ENCODE data around the gene PRKCE.

The PRKCE gene

GRCh38 chr2:45786836-45787357 lies 135.4 kb downstream of the PRKCE start:
- TF ChIP-seq CTCF (conservative IDR thresholded peaks at IDR 0.05; ENCODE audit: low read depth, low read length), result no peak
- H3K4me3 ChIP-seq (ENCODE audit: low read length), result no peak overlapping the region
- no peak for DNase-seq (ENCODE audit: low read depth)

- no peak overlapping the region for H3K4me3 ChIP-seq (ENCODE audit: low read length)
- no peak for DNase-seq (ENCODE audit: low read depth)
- no peak for TF ChIP-seq CTCF (conservative IDR thresholded peaks at IDR 0.05; ENCODE audit: low read depth, low read length)
Measured at GRCh38 chr2:45788401-45788800, 136.9 kb downstream of the PRKCE start.

- no peak for DNase-seq (ENCODE audit: low read depth)
- TF ChIP-seq CTCF (conservative IDR thresholded peaks at IDR 0.05; ENCODE audit: low read depth, low read length), result no peak
- H3K4me3 ChIP-seq (ENCODE audit: low read length), result no peak overlapping the region
Measured at GRCh38 chr2:45789317-45789716, 137.8 kb downstream of the PRKCE start.

- no peak for TF ChIP-seq CTCF (conservative IDR thresholded peaks at IDR 0.05; ENCODE audit: low read depth, low read length)
- no peak overlapping the region for H3K4me3 ChIP-seq (ENCODE audit: low read length)
- no peak for DNase-seq (ENCODE audit: low read depth)
Measured at GRCh38 chr2:45789961-45790723, 138.7 kb downstream of the PRKCE start.

GRCh38 chr2:45793305-45793962 lies 142.0 kb downstream of the PRKCE start:
- H3K4me3 ChIP-seq (ENCODE audit: low read length), result no peak overlapping the region
- DNase-seq (ENCODE audit: low read depth), result no peak
- TF ChIP-seq CTCF (conservative IDR thresholded peaks at IDR 0.05; ENCODE audit: low read depth, low read length), result no peak

- DNase-seq (ENCODE audit: low read depth), result no peak
- no peak overlapping the region for H3K4me3 ChIP-seq (ENCODE audit: low read length)
- no peak for TF ChIP-seq CTCF (conservative IDR thresholded peaks at IDR 0.05; ENCODE audit: low read depth, low read length)
Measured at GRCh38 chr2:45794134-45794617, 142.7 kb downstream of the PRKCE start.
